ENCODE measurements around the gene THSD4.

Gene THSD4

GRCh38 chr15:71679793-71680353 lies 564.6 kb downstream of the THSD4 start:
- no peak for DNase-seq

GRCh38 chr15:71682001-71682400 lies 566.7 kb downstream of the THSD4 start:
- DNase-seq: no peak

- no peak for DNase-seq
Observed at GRCh38 chr15:71683411-71684274, 568.4 kb downstream of the THSD4 start.

- no peak for DNase-seq
Observed at GRCh38 chr15:71685420-71685993, 570.2 kb downstream of the THSD4 start.

- DNase-seq: no peak
Observed at GRCh38 chr15:71686221-71687050, 571.2 kb downstream of the THSD4 start.

- no peak for DNase-seq
Observed at GRCh38 chr15:71687902-71688508, 572.7 kb downstream of the THSD4 start.

GRCh38 chr15:71688509-71689094 lies 573.3 kb downstream of the THSD4 start:
- no peak for DNase-seq

GRCh38 chr15:71691081-71691457 lies 575.8 kb downstream of the THSD4 start:
- no peak for DNase-seq

GRCh38 chr15:71691458-71692417 lies 576.5 kb downstream of the THSD4 start:
- no peak for DNase-seq

GRCh38 chr15:71697236-71697635 lies 582.0 kb downstream of the THSD4 start:
- DNase-seq: no peak

GRCh38 chr15:71698030-71698429 lies 582.8 kb downstream of the THSD4 start:
- no peak for DNase-seq

GRCh38 chr15:71698742-71699141 lies 583.5 kb downstream of the THSD4 start:
- DNase-seq: no peak

GRCh38 chr15:71699977-71700376 lies 584.7 kb downstream of the THSD4 start:
- DNase-seq: no peak

GRCh38 chr15:71701808-71702207 lies 586.5 kb downstream of the THSD4 start:
- DNase-seq: no peak

GRCh38 chr15:71702496-71702895 lies 587.2 kb downstream of the THSD4 start:
- DNase-seq: no peak

GRCh38 chr15:71705151-71705550 lies 589.9 kb downstream of the THSD4 start:
- no peak for DNase-seq

GRCh38 chr15:71706461-71707229 lies 591.4 kb downstream of the THSD4 start:
- DNase-seq: no peak

GRCh38 chr15:71707230-71708050 lies 592.2 kb downstream of the THSD4 start:
- no peak for DNase-seq

- DNase-seq: no peak
Observed at GRCh38 chr15:71708051-71708429, 592.8 kb downstream of the THSD4 start.

- DNase-seq: no peak
Observed at GRCh38 chr15:71708741-71709140, 593.5 kb downstream of the THSD4 start.
